Left ventricle myocardium inferior (tissue), 1 donor: ENCODE results near the gene UVRAG. TPM values are rescaled to one million over a fixed set of nuclear protein-coding genes. Genes with fewer than 3 reads are reported as not detected.

Experiments
- DNase-seq: peaks from one replicate; pipeline ENCODE4 v3.0.0-alpha.2; 2020
- H3K27ac ChIP-seq: fragments of 200-600 bp; replicated peaks from 2 replicates; pipeline ENCODE4 v1.8.0; 2021
- H3K27me3 ChIP-seq: fragments of 200-600 bp; 2 replicates; pipeline ENCODE4 v1.8.0; 2021; ENCODE audit warnings: low read depth
- H3K36me3 ChIP-seq: fragments of 200-600 bp; 2 replicates; pipeline ENCODE4 v1.8.0; 2021
- H3K4me1 ChIP-seq: fragments of 200-600 bp; 2 replicates; pipeline ENCODE4 v1.8.0; 2021
- H3K4me3 ChIP-seq: fragments of 200-600 bp; 2 replicates; pipeline ENCODE4 v1.8.0; 2021; ENCODE audit warnings: mild to moderate bottlenecking, moderate library complexity
- H3K9me3 ChIP-seq: fragments of 200-600 bp; replicated peaks from 2 replicates; pipeline ENCODE4 v1.8.0; 2021
- intact Hi-C: fragments of 100-400 bp; cut with micrococcal nuclease; formaldehyde crosslinking; loops from one replicate; pipeline ENCODE4 v1.11.0; 2022
- total RNA-seq: library from RNA; stranded (reverse); fragmentation: NEBNext Ultra II Directional; extraction: Animal tissue kit (Norgen Biotek cat#: 25700); gene quantifications from one replicate; pipeline ENCODE4 v1.2.1, GENCODE V29; 2021
- TF ChIP-seq, protein P1 (sequence below): fragments of 200-600 bp; IDR thresholded peaks from 2 replicates; pipeline ENCODE4 v1.8.0; 2021; ENCODE audit warnings: antibody characterized with exemption, mild to moderate bottlenecking, borderline replicate concordance
- donor health status: DM: no; HTN: yes; CAD: no; lungs with severe emphysema.

Gene UVRAG
- total RNA-seq, 1 donor from 2014 or later, result 11.4 TPM

GRCh38 chr11:75781831-75782230, 33.2 kb upstream of the UVRAG start:
- Histone ChIP-seq H3K9me3 (no peaks in the 10 kb centered on the region), H3K4me3 (no peak overlapping the region), H3K4me1 (no peaks in the 10 kb centered on the region), H3K27me3 (no peaks in the 10 kb centered on the region), H3K36me3 (no peaks in the 10 kb centered on the region), H3K27ac (no peak overlapping the region)
- TF ChIP-seq, protein P1, sequence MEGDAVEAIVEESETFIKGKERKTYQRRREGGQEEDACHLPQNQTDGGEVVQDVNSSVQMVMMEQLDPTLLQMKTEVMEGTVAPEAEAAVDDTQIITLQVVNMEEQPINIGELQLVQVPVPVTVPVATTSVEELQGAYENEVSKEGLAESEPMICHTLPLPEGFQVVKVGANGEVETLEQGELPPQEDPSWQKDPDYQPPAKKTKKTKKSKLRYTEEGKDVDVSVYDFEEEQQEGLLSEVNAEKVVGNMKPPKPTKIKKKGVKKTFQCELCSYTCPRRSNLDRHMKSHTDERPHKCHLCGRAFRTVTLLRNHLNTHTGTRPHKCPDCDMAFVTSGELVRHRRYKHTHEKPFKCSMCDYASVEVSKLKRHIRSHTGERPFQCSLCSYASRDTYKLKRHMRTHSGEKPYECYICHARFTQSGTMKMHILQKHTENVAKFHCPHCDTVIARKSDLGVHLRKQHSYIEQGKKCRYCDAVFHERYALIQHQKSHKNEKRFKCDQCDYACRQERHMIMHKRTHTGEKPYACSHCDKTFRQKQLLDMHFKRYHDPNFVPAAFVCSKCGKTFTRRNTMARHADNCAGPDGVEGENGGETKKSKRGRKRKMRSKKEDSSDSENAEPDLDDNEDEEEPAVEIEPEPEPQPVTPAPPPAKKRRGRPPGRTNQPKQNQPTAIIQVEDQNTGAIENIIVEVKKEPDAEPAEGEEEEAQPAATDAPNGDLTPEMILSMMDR, result no peak
- DNase-seq, result no peak
- intact Hi-C loops, result no loop called here

DNA sequence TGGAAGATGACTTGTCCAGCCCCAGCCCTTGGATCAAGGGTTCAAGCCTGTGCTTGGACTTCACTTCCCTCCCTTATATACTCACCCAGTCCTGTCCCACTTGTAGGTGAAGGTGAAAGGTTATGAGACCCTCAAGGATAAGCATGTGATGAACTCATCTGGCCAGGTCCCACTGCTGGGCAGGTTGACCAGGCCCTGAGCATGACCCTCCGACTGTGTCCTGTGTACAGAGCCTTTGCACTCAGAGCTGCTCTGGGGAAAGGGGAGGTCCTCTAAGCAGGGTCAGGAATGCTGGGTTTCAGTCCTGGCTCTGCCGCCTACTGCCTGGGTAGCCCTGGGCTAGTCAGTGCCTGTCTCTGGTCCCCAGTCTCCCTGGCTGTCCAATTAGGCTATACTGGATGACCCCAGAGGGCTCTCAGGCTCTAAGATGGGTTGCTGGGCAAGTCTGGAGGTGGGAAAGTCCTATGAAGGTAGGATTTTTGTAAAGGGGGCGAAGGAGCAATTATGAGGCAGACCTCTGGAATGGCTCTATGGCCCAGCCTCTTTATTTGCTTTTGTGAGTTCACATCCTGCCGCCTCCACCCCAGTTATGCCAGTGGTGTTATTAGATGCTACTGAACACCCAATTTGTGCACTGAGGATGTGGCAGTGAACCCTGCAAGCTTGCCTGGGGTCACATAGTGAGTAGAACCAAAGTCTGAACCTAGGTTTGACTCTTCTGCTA, 32.3 kb upstream of the UVRAG start:
- intact Hi-C loops, result no loop called here

GRCh38 chr11:75783416-75784084, 31.5 kb upstream of the UVRAG start:
- H3K9me3 ChIP-seq, result no peaks in the 10 kb centered on the region
- intact Hi-C loops, result no loop called here
- no peak for DNase-seq
- H3K4me1 ChIP-seq, result no peaks in the 10 kb centered on the region
- TF ChIP-seq, protein P1, result no peak
- no peak overlapping the region for H3K4me3 ChIP-seq
- no peaks in the 10 kb centered on the region for H3K27me3 ChIP-seq
- no peaks in the 10 kb centered on the region for H3K36me3 ChIP-seq
- no peak overlapping the region for H3K27ac ChIP-seq

More for the DNA sequence above, 32.3 kb upstream of the UVRAG start:
- Histone ChIP-seq H3K4me3 (no peak overlapping the region), H3K4me1 (no peaks in the 10 kb centered on the region), H3K27ac (no peak overlapping the region), H3K36me3 (no peaks in the 10 kb centered on the region), H3K27me3 (no peaks in the 10 kb centered on the region), H3K9me3 (no peaks in the 10 kb centered on the region)
- TF ChIP-seq, protein P1, result no peak
- no peak for DNase-seq

- H3K4me1 ChIP-seq, result no peaks in the 10 kb centered on the region
- H3K36me3 ChIP-seq, result no peaks in the 10 kb centered on the region
- H3K27ac ChIP-seq, result no peak overlapping the region
- intact Hi-C loops, result no loop called here
- no peaks in the 10 kb centered on the region for H3K27me3 ChIP-seq
- no peak for DNase-seq
- no peak overlapping the region for H3K4me3 ChIP-seq
- TF ChIP-seq, protein P1, result no peak
- no peaks in the 10 kb centered on the region for H3K9me3 ChIP-seq
Observed at GRCh38 chr11:75784085-75784478, 30.9 kb upstream of the UVRAG start.

DNA sequence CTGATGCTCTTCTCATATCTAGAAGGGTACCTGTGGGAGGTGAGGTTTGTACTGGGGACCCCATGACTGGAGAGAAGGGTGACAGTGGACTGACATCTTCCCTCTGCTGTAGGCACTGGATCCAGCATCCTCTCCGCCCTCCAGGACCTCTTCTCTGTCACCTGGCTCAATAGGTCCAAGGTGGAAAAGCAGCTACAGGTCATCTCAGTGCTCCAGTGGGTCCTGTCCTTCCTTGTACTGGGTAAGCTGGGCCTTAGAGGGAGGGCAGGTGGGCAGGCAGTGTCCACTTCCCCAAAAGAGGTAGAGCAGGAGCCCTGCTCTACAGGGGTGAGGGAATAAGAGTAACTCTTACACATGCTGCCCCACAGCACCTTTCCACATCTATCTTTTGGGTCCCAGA, 30.5 kb upstream of the UVRAG start:
- Histone ChIP-seq H3K27me3 (no peaks in the 10 kb centered on the region), H3K4me3 (no peak overlapping the region), H3K4me1 (no peaks in the 10 kb centered on the region), H3K9me3 (no peaks in the 10 kb centered on the region), H3K36me3 (no peaks in the 10 kb centered on the region), H3K27ac (no peak overlapping the region)
- intact Hi-C loops, result no loop called here
- DNase-seq, result no peak
- TF ChIP-seq, protein P1, result no peak
